ENCODE data around the gene GRB10.

DNA sequence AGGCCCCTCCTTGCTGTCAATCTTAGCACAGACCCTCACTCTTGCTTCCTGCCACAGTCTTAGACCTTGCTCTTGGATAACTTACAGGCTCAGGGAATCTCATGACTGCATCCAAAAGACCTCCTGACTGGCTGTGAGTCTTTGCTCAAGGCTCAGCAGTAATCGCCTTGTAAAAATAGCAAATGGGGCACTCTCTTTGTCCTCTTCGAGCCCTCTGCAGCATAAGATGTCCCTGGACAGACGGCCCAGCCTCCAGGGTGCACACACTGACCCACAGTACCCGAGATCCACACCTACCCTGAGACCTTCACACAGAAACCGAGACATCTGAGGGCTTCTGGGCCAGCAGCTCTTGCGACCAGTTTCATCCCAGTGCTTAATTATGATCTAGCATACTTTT, 151.6 kb downstream of the GRB10 start:
- TF ChIP-seq, protein P1, sequence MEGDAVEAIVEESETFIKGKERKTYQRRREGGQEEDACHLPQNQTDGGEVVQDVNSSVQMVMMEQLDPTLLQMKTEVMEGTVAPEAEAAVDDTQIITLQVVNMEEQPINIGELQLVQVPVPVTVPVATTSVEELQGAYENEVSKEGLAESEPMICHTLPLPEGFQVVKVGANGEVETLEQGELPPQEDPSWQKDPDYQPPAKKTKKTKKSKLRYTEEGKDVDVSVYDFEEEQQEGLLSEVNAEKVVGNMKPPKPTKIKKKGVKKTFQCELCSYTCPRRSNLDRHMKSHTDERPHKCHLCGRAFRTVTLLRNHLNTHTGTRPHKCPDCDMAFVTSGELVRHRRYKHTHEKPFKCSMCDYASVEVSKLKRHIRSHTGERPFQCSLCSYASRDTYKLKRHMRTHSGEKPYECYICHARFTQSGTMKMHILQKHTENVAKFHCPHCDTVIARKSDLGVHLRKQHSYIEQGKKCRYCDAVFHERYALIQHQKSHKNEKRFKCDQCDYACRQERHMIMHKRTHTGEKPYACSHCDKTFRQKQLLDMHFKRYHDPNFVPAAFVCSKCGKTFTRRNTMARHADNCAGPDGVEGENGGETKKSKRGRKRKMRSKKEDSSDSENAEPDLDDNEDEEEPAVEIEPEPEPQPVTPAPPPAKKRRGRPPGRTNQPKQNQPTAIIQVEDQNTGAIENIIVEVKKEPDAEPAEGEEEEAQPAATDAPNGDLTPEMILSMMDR (IDR thresholded peaks at IDR 0.05 in 4 of 5, conservative IDR thresholded peaks at IDR 0.05 in 1 of 5), result no peak
- TF ChIP-seq POLR2A (IDR thresholded peaks at IDR 0.05), result peak in 1 of 2 donors; percentile 39
